GM23338 (cell line): ENCODE measurements around the gene ATXN7L1. TPM values are rescaled to one million over a fixed set of nuclear protein-coding genes. Genes with fewer than 3 reads are reported as not detected.

Experiments used
- ATAC-seq: fragments of 200-7000 bp; cut with Tn5 transposase; 3 replicates; pipeline ENCODE4 v1.9.1; 2020
- DNase-seq: peaks from one replicate; pipeline ENCODE4 v3.0.0-alpha.2; 2015; ENCODE audit warnings: low spot score
- H2AFZ ChIP-seq: fragments of 200-600 bp; sonication (generic); 2 replicates; pipeline ENCODE4 v1.8.0; 2016; ENCODE audit warnings: antibody characterized with exemption, mild to moderate bottlenecking, moderate library complexity
- H3F3A ChIP-seq: fragments of 200-600 bp; sonication (generic); replicated peaks from 2 replicates; pipeline ENCODE4 v1.8.0; 2017; ENCODE audit warnings: antibody characterized with exemption, mixed run types, low read depth
- H3K27ac ChIP-seq: fragments of 200-600 bp; sonication (generic); 2 replicates; pipeline ENCODE4 v1.6.1; 2016; ENCODE audit warnings: low read depth
- H3K27me3 ChIP-seq: fragments of 200-600 bp; sonication (generic); 2 replicates; pipeline ENCODE4 v1.8.0; 2016; ENCODE audit warnings: mild to moderate bottlenecking, mixed run types, moderate library complexity; ENCODE audit not compliant: insufficient read depth
- H3K36me3 ChIP-seq: fragments of 200-600 bp; sonication (generic); 2 replicates; pipeline ENCODE4 v1.8.0; 2016; ENCODE audit warnings: mild to moderate bottlenecking; ENCODE audit not compliant: insufficient read depth
- H3K4me1 ChIP-seq: fragments of 200-600 bp; sonication (generic); 2 replicates; pipeline ENCODE4 v1.8.0; 2016; ENCODE audit warnings: mild to moderate bottlenecking, moderate library complexity; ENCODE audit not compliant: insufficient read depth
- H3K4me2 ChIP-seq: fragments of 200-600 bp; sonication (generic); 2 replicates; pipeline ENCODE4 v1.7.1; 2017; ENCODE audit warnings: mixed run types
- H3K4me3 ChIP-seq: fragments of 200-600 bp; sonication (generic); 2 replicates; pipeline ENCODE4 v1.6.1; 2016; ENCODE audit warnings: mixed run types
- H3K79me2 ChIP-seq: fragments of 200-600 bp; sonication (generic); replicated peaks from 2 replicates; pipeline ENCODE4 v1.8.0; 2017; ENCODE audit warnings: mild to moderate bottlenecking; ENCODE audit not compliant: insufficient read depth
- H3K9me2 ChIP-seq: fragments of 200-600 bp; sonication (generic); 2 replicates; pipeline ENCODE4 v1.8.0; 2017; ENCODE audit not compliant: insufficient read depth
- H4K20me1 ChIP-seq: fragments of 200-600 bp; sonication (generic); replicated peaks from 2 replicates; pipeline ENCODE4 v1.8.0; 2017; ENCODE audit warnings: mild to moderate bottlenecking; ENCODE audit not compliant: insufficient read depth
- H3K27ac Mint-ChIP-seq: 2 replicates; pipeline ENCODE4 v1.8.0; 2020; ENCODE audit warnings: inconsistent platforms, mild to moderate bottlenecking, moderate library complexity, mixed read lengths
- H3K27me3 Mint-ChIP-seq: 3 replicates; pipeline ENCODE4 v1.8.0; 2022; ENCODE audit warnings: low read depth, mild to moderate bottlenecking, moderate library complexity, mixed read lengths, inconsistent platforms; ENCODE audit not compliant: insufficient read depth, poor library complexity
- H3K36me3 Mint-ChIP-seq: 3 replicates; pipeline ENCODE4 v1.8.0; 2021; ENCODE audit warnings: low read depth, mild to moderate bottlenecking, inconsistent platforms, moderate library complexity, mixed read lengths
- H3K4me1 Mint-ChIP-seq: 3 replicates; pipeline ENCODE4 v1.8.0; 2020; ENCODE audit warnings: mild to moderate bottlenecking, inconsistent platforms, mixed read lengths
- H3K4me3 Mint-ChIP-seq: 3 replicates; pipeline ENCODE4 v1.8.0; 2021; ENCODE audit warnings: moderate library complexity, mild to moderate bottlenecking, inconsistent platforms, mixed read lengths
- H3K9me3 Mint-ChIP-seq: 3 replicates; pipeline ENCODE4 v1.8.0; 2020; ENCODE audit warnings: moderate library complexity, mild to moderate bottlenecking, inconsistent platforms, mixed read lengths
- CREB1 ChIP-seq: fragments of 250-450 bp; sonication (Bioruptor Pico); IDR thresholded peaks from 2 replicates; pipeline ENCODE4 v1.5.0; 2020; ENCODE audit warnings: low read depth, mild to moderate bottlenecking, moderate library complexity
- CTCF ChIP-seq, 2 experiments: fragments of 200-600 bp in 1 of 2; sonication (generic) in 1 of 2; conservative IDR thresholded peaks; 2 replicates each; pipeline versions ENCODE4 v1.5.1 to v1.6.1; 2016 to 2017; ENCODE audit warnings: antibody characterized with exemption in 2 of 2, low read depth in 2 of 2, mild to moderate bottlenecking in 2 of 2, moderate library complexity in 1 of 2
- ETS1 ChIP-seq: IDR thresholded peaks from 2 replicates; pipeline ENCODE4 v1.6.1; 2016; ENCODE audit warnings: antibody characterized with exemption
- EZH2phosphoT487 ChIP-seq: fragments of 200-600 bp; sonication (generic); IDR thresholded peaks from one replicate; pipeline ENCODE4 v1.8.1; 2018; ENCODE audit warnings: antibody characterized with exemption; ENCODE audit not compliant: unreplicated experiment
- JUNB ChIP-seq: IDR thresholded peaks from one replicate; pipeline ENCODE4 v1.6.1; 2016; ENCODE audit warnings: antibody characterized with exemption; ENCODE audit not compliant: unreplicated experiment
- NANOG ChIP-seq: IDR thresholded peaks from 2 replicates; pipeline ENCODE4 v1.6.1; 2016; ENCODE audit warnings: antibody characterized with exemption, borderline replicate concordance
- POLR2AphosphoS5 ChIP-seq: IDR thresholded peaks from 2 replicates; pipeline ENCODE4 v1.6.1; 2016; ENCODE audit warnings: antibody characterized with exemption, low read depth
- REST ChIP-seq: IDR thresholded peaks from one replicate; pipeline ENCODE4 v1.6.1; 2018; ENCODE audit warnings: antibody characterized with exemption; ENCODE audit not compliant: unreplicated experiment
- STAT1 ChIP-seq: IDR thresholded peaks from one replicate; pipeline ENCODE4 v1.6.1; 2016; ENCODE audit warnings: antibody characterized with exemption; ENCODE audit not compliant: unreplicated experiment
- ZNF114 ChIP-seq: fragments of 250-450 bp; sonication (Bioruptor Pico); IDR thresholded peaks from 2 replicates; pipeline ENCODE4 v1.5.0; 2020; ENCODE audit warnings: mild to moderate bottlenecking, moderate library complexity
- polyA plus RNA-seq: library from polyadenylated mRNA; unstranded; fragments of >200 nt; fragmentation: Nextera tagmentation; extraction: Ambion mirVana; gene quantifications from 2 replicates; pipeline ENCODE4 v1.2.1, GENCODE V29; 2016
- total RNA-seq: library from RNA; depleted of rRNA; stranded (reverse); fragments of >200 nt; shearing (Covaris generic); gene quantifications from 2 replicates; pipeline ENCODE4 v1.2.3, GENCODE V29; 2014

Gene ATXN7L1
- total and polyA plus RNA-seq, 2 experiments from 2014 or later: 22.8 to 29.8 TPM

GRCh38 chr7:105799006-105799405 lies 77.4 kb downstream of the ATXN7L1 start:
- Histone ChIP-seq H3K4me1 (peaks cover 38% of the 10 kb centered on the region), H4K20me1 (peaks cover 25% of the 10 kb centered on the region; the same call in 1 of the 2 replicates), H2AFZ (no peak overlapping the region), H3K9me2 (no peaks in the 10 kb centered on the region; the same call in 1 of the 2 replicates), H3K4me2 (peak overlapping the region; percentile 14; the same call in 1 of the 2 replicates), H3K27ac (no peak overlapping the region), H3F3A (0 out of 2 replicates have a peak, but pooled peaks cover 8% of the 10 kb centered on the region), H3K27me3 (no peaks in the 10 kb centered on the region), H3K4me3 (no peak overlapping the region), H3K79me2 (peaks cover 10% of the 10 kb centered on the region), H3K36me3 (no peaks in the 10 kb centered on the region)
- ATAC-seq: peak; percentile 74
- Mint-ChIP-seq H3K27me3 (peaks cover 7% of the 10 kb centered on the region), H3K36me3 (peaks cover 13% of the 10 kb centered on the region), H3K27ac (no peak overlapping the region), H3K4me1 (peaks cover 59% of the 10 kb centered on the region), H3K9me3 (no peaks in the 10 kb centered on the region), H3K4me3 (no peak overlapping the region)
- peak; percentile 90 for DNase-seq
- TF ChIP-seq ZNF114 (CRISPR knock-in tag) (no peak), NANOG (peak; percentile 46)

- Histone ChIP-seq H3K9me2 (no peaks in the 10 kb centered on the region; the same call in 1 of the 2 replicates), H4K20me1 (peaks cover 25% of the 10 kb centered on the region; the same call in 1 of the 2 replicates), H3K27ac (no peak overlapping the region; the same call in 1 of the 2 replicates), H3F3A (0 out of 2 replicates have a peak, but pooled peaks cover 8% of the 10 kb centered on the region), H3K27me3 (no peaks in the 10 kb centered on the region), H2AFZ (no peak overlapping the region), H3K79me2 (peaks cover 4% of the 10 kb centered on the region), H3K4me2 (0 out of 2 replicates have a peak overlapping the region, but pooled peaks have one; percentile 21), H3K36me3 (no peaks in the 10 kb centered on the region), H3K4me3 (no peak overlapping the region), H3K4me1 (peaks cover 38% of the 10 kb centered on the region)
- Mint-ChIP-seq H3K27me3 (peaks cover 7% of the 10 kb centered on the region), H3K36me3 (peaks cover 21% of the 10 kb centered on the region), H3K4me3 (no peak overlapping the region), H3K9me3 (no peaks in the 10 kb centered on the region), H3K27ac (no peak overlapping the region; the same call in 1 of the 2 replicates), H3K4me1 (peaks cover 59% of the 10 kb centered on the region)
- TF ChIP-seq STAT1 (no peak), CTCF (conservative IDR thresholded peaks at IDR 0.05; ENCODE audit: low read depth in 2 of 2) (peak; percentile 33 to 62)
- peak; percentile 50 for ATAC-seq
- DNase-seq: peak; percentile 56
These were observed 78.7 kb downstream of the ATXN7L1 start for GRCh38 chr7:105797652-105798051.

GRCh38 chr7:105796365-105796764 lies 80.0 kb downstream of the ATXN7L1 start:
- Mint-ChIP-seq H3K36me3 (peaks cover 26% of the 10 kb centered on the region), H3K4me1 (peaks cover 64% of the 10 kb centered on the region), H3K4me3 (no peak overlapping the region), H3K27ac (no peak overlapping the region), H3K9me3 (no peaks in the 10 kb centered on the region), H3K27me3 (peaks cover 7% of the 10 kb centered on the region)
- Histone ChIP-seq H2AFZ (no peak overlapping the region), H3K9me2 (no peaks in the 10 kb centered on the region; the same call in 1 of the 2 replicates), H3K79me2 (no peaks in the 10 kb centered on the region; the same call in 1 of the 2 replicates), H3F3A (0 out of 2 replicates have a peak, but pooled peaks cover 8% of the 10 kb centered on the region), H4K20me1 (peaks cover 21% of the 10 kb centered on the region; the same call in 1 of the 2 replicates), H3K4me1 (peaks cover 44% of the 10 kb centered on the region), H3K27ac (0 out of 2 replicates have a peak overlapping the region, but pooled peaks have one; percentile 50), H3K4me2 (no peak overlapping the region), H3K27me3 (no peaks in the 10 kb centered on the region), H3K36me3 (no peaks in the 10 kb centered on the region), H3K4me3 (no peak overlapping the region)
- no peak for ATAC-seq
- no peak for DNase-seq
- TF ChIP-seq JUNB (no peak), ETS1 (no peak), EZH2phosphoT487 (no peak), POLR2AphosphoS5 (no peak), CREB1 (CRISPR knock-in tag) (no peak), REST (no peak), NANOG (no peak)
